ENCODE measurements around the gene NR1H4. TPM values are rescaled to one million over a fixed set of nuclear protein-coding genes. Genes with fewer than 3 reads are reported as not detected.

Gene NR1H4
- total and polyA plus RNA-seq, 2 of the 8 experiments (the other 6 are each of a cell fraction or from before 2014, with no cell fraction given), result not detected

- no peak for FAIRE-seq
- Histone ChIP-seq H4K91ac (replicated peaks; ENCODE audit: insufficient read length, low read length) (no peak overlapping the region), H2AFZ (ENCODE audit: low read length) (no peak overlapping the region), H4K8ac (ENCODE audit: extremely low read depth, insufficient read depth, low read length) (no peak overlapping the region), H3K4me2 (ENCODE audit: insufficient read depth in 1 of 2, low read depth in 2 of 2, low read length in 2 of 2) (no peak overlapping the region), H3K4me1 (replicated peaks in 1 of 4; ENCODE audit: control insufficient read depth in 3 of 4, insufficient read depth in 4 of 4, low read length in 3 of 4) (no peaks in the 10 kb centered on the region), H3K9me3 (ENCODE audit: insufficient read depth in 2 of 2, low read depth in 1 of 2, low read length in 1 of 2) (no peaks in the 10 kb centered on the region), H2BK15ac (ENCODE audit: low read length) (no peak overlapping the region), H3K4ac (replicated peaks; ENCODE audit: insufficient read length, low read depth, low read length) (no peak overlapping the region), H3K79me1 (ENCODE audit: low read depth, low read length) (no peaks in the 10 kb centered on the region), H2AK5ac (ENCODE audit: low read depth, low read length) (no peak overlapping the region), H3K18ac (ENCODE audit: extremely low read depth, low read length) (no peak overlapping the region), H3K14ac (ENCODE audit: insufficient read length) (no peak overlapping the region), H2BK5ac (ENCODE audit: low read depth, low read length) (no peak overlapping the region), H3K23ac (ENCODE audit: insufficient read length) (no peak overlapping the region), H2BK20ac (ENCODE audit: low read length) (no peak overlapping the region), H2BK12ac (ENCODE audit: low read depth, low read length) (no peak overlapping the region), H3K9ac (replicated peaks in 1 of 4; ENCODE audit: extremely low read depth in 1 of 4, low read depth in 3 of 4, low read length in 3 of 4) (no peak overlapping the region), H2BK120ac (replicated peaks; ENCODE audit: low read depth, low read length) (no peak overlapping the region), H3K36me3 (ENCODE audit: control insufficient read depth in 2 of 4, insufficient read depth in 4 of 4, low read length in 3 of 4) (no peaks in the 10 kb centered on the region), H3K27me3 (replicated peaks in 1 of 4; ENCODE audit: control insufficient read depth in 3 of 4, extremely low read depth in 1 of 4, insufficient read depth in 3 of 4, low read length in 3 of 4) (no peaks in the 10 kb centered on the region), H3K27ac (ENCODE audit: low read depth, low read length) (no peak overlapping the region), H3K23me2 (ENCODE audit: low read depth, low read length) (no peaks in the 10 kb centered on the region), H3K56ac (replicated peaks; ENCODE audit: insufficient read length, low read depth, low read length) (no peak overlapping the region), H3K4me3 (ENCODE audit: extremely low read depth in 1 of 4, insufficient read depth in 2 of 4, low read depth in 3 of 4, low read length in 4 of 4) (no peak overlapping the region), H4K20me1 (replicated peaks in 1 of 2; ENCODE audit: control insufficient read depth in 1 of 2, insufficient read depth in 2 of 2, low read length in 2 of 2) (no peaks in the 10 kb centered on the region), H4K5ac (ENCODE audit: insufficient read length, low read depth, low read length) (no peak overlapping the region), H3K79me2 (ENCODE audit: control insufficient read depth in 1 of 2, insufficient read depth in 2 of 2, low read length in 2 of 2) (no peaks in the 10 kb centered on the region)
- no peak for DNase-seq (ENCODE audit: low read depth in 1 of 2, low spot score in 2 of 2)
- CTCF ChIA-PET (ENCODE audit: partially characterized antibody), result interaction anchor here (2.3 kb wide), 1 partner anchor 60 kb away, joined by 5 read pairs; no protein-coding TSS in a partner anchor
- POLR2A ChIA-PET (ENCODE audit: partially characterized antibody), result no interaction called here
- TF ChIP-seq JUND (IDR thresholded peaks at IDR 0.05; ENCODE audit: low read length) (no peak), YY1 (IDR thresholded peaks at IDR 0.05; ENCODE audit: low read depth, low read length) (no peak), SAP30 (IDR thresholded peaks at IDR 0.05; ENCODE audit: insufficient read depth, insufficient replicate concordance, low read length) (no peak), CHD2 (IDR thresholded peaks at IDR 0.05; ENCODE audit: low read length) (no peak), CTBP2 (IDR thresholded peaks at IDR 0.05; ENCODE audit: borderline replicate concordance, insufficient read depth, insufficient read length, low read length) (no peak), USF2 (IDR thresholded peaks at IDR 0.05; ENCODE audit: low read length) (no peak), E2F6 (IDR thresholded peaks at IDR 0.05) (no peak), CEBPB (IDR thresholded peaks at IDR 0.05; ENCODE audit: low read depth, low read length) (no peak), BCL11A (IDR thresholded peaks at IDR 0.05; ENCODE audit: low read depth in 2 of 2, low read length in 2 of 2) (no peak), CTCF (IDR thresholded peaks at IDR 0.05; ENCODE audit: control extremely low read depth in 1 of 3, insufficient read depth in 1 of 3, low read depth in 1 of 3, low read length in 3 of 3) (no peak)
- 97% methylated on average over 2 of the region's 2 CpGs; no CpG with 5 or more reads in 1 of the 2 experiments for WGBS, 2 experiments (ENCODE audit: extremely low coverage in 1 of 2, insufficient coverage in 1 of 2, insufficient read length in 1 of 2, insufficient replicate concordance in 2 of 2, low coverage in 1 of 2, low lambda C conversion rate in 2 of 2, missing lambda C conversion rate in 1 of 2)
Measured at GRCh38 chr12:100494538-100494937, 20.9 kb downstream of the NR1H4 start.

All from H1 (cell line).